Hippocampal formation (tissue), 2 donors: Measurements from ENCODE around the gene CELF4.
"Not testable (repeated sequence)": the region's sequence is repeated elsewhere in the genome, so short reads cannot be mapped to it uniquely, and the experiment has no call there.

Experiments used
- DNase-seq, 2 donors: peaks; one replicate each; lab custom pipeline; 2025; lab: John Stamatoyannopoulos, UW

CELF4 gene

DNA sequence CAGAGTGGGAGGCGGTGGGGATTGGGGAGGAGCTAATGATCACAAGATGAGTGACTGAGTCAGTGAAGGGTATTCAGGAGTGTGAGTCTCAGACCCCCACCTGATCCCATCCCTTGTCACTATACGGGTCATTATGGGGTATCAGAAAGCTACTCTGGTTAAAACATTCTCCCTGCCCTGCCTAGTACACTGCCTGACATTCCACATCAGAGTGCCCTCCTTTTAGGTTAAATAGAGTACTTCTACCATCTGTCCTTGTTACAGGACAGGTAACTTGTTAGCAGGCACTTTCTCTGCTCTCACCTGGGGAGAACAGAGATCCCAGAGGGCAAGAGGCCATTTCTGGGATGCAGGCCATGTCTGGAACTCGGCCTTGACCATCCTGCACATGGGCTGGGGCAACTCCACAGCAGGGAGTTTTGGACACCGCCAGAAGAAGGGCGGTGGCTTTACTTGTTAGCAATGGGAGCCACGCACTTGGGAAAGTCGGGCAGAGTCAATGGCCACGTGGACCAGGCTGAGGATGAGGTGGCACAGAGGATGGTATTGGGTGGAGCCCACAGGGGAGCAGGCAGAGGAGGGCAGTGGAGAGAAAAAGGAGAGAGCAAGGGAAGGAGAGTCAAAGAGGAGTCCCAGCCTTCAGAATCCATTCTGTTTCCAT, 98.5 kb downstream of the CELF4 start:
- DNase-seq = no peak

GRCh38 chr18:37465958-37466357, 99.6 kb downstream of the CELF4 start:
- no peak for DNase-seq

DNA sequence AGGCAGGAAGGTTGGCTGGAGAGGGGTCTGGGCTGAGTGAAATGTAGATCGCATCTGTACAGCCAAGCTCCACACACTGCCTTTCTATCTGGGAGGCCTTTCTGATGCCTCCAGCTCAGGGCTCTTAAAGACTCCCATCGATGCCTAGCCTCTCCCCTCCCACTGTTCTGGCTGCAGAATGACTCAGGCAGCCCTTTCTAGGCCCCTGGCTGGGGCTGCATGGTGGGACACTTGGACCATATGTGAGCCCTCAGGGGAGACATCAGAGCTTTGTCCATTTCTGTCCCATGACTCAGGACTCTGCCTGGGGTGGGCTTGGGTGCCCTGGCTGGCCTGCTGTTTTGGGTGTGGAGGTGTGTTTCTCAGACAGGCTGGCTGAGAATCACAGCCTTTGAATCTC, 101.3 kb downstream of the CELF4 start:
- DNase-seq = no peak

DNA sequence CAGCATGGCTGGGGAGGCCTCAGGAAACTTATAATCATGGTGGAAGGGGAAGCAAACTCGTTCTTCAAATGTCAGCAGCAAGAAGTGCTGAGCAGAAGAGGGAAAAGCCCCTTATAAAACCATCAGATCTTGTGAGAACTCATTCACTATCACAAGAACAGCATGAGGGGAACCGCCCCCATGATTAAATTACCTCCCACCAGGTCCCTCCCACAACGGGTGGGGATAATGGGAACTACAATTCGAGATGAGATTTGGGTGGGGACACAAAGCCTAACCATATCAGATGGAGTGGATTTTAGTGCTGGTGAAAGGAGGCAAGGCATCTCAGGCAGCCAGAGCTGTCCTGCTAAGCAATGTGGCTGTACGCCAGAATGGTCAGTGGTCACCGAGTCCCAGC, 104.3 kb downstream of the CELF4 start:
- DNase-seq = not testable (repeated sequence)

DNA sequence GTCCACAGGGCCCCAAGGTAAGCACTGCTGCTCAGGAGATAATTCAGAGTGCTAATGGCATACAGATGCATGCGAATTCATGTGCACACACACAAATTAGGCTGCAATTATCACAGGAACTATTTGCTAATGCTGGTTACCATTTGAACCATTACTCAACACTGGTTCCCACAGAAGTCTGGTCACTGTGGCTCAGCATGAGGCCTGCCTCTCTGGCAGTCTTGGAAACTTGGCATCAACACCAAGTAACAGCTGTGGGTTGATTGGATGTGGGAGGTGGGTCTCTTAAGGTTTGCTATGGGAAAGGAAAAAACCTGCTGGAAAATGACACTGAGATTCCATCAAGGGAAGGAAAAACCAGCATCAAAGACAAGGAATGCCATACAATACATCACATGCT, 105.0 kb downstream of the CELF4 start:
- no peak for DNase-seq

DNA sequence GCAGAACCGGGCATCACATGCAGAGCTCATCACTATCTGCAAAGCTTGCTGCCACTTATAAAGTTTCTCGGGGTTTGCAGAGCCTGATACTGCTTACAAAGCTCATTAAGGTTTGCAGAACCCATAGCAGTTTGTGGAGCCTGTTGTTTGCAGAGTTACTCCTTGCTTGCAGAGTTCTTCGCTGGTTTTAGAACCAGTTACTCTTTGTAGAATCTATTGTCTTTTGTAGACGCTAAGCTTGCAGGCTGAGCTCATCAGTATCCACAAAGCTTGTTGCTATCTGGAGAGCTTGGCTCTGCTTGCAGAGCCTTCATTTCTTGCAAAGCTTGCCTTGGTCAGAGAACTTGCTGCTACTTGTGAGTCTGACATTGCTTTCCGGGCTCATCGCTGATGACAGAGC, 106.9 kb downstream of the CELF4 start:
- DNase-seq = no peak

GRCh38 chr18:37457753-37458152, 107.8 kb downstream of the CELF4 start:
- DNase-seq = no peak

GRCh38 chr18:37457341-37457740, 108.3 kb downstream of the CELF4 start:
- no peak for DNase-seq

- no peak for DNase-seq
Measured at GRCh38 chr18:37456873-37457272, 108.7 kb downstream of the CELF4 start.

DNA sequence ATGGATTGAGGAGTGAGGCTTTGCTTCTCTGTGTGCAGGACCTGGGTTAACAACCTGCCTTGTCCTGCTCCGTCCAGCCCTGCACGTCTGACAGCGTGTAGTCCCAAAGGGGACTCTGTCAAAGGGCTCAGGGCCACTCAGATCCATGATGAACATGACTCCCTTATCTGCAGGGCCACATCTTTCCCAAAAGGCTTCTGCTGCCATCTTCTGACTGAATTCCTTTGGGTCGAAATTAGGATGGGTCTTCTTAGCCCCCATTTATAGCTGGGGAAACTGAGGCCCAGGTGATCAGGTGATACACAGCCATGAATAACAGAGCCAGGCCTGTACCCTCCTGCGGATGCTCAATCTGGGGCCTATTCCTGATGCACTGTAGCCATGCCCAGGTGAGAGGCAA, 109.2 kb downstream of the CELF4 start:
- no peak for DNase-seq

DNA sequence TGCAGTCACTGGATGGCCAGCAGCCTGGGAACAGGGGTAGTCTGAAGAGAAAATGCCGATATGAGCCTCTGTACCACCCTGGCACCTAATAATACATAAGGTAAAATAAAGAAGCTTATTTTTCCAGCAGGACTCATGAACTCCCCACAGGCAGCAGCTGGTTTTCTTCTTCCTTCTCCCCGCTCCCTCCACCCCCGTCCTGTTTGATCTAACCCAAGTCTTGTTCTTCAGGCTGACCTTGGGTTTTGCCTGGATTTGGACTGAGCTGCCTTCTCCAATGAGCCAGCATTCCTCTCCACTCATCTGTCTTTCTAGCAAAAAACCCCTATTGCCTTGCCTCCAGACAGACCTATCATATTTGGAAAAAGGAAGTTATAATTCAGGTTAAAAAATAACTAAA, 111.8 kb downstream of the CELF4 start:
- no peak for DNase-seq

DNA sequence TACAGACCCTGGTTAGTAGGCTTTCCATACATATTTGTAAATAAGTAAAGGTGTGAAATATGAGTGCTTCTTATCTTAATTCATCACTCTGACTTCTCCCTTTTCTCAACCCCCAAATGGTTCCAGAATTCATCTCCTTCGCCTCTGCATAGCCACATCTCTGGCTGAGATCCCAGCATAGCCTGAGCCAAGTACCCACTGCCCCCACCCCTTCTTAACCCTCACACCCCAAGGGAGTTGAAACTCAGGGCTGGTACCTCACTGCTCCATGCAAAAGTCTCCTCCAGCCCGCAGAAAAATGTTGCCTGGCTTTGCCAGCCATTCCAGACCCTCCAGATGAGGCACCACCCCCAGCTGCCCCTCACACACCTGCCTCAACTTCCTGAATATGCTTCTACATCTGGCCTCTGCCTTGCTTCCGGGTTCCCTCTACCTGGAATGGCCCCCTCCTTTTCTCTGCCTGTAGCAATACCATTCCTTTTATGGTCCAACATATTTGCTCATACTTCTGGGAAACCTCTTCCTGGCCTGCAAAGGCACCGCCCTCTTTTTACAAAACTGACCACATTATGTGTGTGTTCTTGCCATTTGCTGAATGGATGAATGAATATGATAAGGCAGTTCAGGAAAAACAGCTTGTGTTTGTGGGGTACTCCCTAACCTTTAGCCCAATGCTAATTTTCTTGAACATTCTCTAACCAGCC, 112.8 kb downstream of the CELF4 start:
- no peak for DNase-seq

DNA sequence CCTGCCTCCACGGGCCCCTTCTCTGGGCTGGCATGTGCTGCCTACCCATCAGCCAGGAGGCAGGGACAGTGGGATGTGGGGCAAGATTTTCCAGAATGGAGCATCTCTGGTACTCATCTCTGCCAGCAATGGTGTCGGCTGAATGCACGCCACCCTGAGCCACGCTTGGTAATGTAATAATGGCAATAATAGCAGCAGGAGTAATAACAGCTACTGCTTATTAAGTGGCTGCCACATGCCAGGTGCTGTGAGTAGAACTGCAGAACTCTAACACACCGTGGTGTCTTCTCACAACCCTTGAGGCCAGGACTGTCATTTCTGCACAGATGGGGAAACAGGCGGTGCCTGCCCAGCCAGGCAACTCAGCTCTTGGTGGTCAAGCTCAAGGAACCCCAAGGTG, 113.6 kb downstream of the CELF4 start:
- DNase-seq = no peak

DNA sequence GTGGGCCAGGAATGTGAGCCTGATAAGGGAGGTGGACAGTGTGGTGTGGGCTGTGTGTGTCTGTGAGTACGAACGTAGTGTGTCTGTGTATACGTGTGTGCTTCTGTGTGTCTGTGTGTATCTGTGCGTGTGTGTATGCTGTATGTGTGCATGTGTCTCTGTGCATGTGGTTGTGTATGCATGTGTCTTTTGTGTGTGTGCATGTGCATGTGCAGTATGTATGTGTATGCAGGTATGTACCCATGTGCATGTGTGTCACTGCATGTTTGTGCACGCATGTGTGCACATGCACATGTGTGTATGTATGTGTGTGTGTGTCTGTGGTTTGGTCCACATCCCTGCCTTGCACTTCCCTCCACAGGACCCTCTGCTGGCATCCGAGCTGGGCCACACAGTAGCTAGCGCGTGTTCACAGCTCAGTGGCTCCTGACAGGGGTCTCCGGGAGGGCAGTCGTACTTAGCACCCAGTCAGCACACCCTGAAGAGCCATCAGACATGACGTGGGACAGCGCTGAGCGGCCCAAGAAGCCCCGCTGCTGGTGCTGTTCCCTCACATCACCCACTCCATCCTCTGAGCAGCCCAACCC, 114.3 kb downstream of the CELF4 start:
- no peak for DNase-seq

DNA sequence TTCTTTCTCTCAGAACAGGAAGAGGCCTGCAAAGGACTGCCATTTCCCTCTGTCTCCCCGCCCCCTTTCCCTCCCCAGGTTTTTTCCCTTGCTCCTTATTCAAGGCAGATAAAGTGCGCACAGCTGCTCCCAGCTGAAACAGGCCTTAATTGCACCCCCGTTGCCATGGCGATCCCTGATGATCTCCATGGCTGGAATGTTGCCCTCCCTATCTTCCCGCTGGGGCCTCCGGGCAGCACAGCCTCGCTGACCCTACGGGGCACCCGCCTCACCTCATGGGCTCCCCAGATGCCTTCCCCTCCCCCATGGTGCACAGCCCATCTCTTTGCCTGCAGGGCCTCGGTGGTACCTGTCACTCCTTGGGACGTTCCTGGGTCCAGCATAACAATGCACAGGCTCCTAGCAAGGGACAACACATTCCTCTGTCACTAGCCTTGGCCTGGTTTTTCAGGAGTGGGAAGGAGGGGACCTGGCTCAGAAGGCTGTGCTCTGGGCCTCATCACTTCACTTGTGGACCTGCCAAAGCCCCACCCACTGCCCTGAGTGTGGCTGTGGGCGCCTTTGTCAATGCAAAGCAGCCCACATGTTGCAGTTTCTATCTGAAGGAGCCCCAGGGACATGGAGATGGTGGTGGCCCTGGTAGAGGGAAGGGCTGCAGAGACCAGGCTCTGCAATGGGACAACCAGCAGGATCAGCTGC, 115.0 kb downstream of the CELF4 start:
- DNase-seq = no peak

GRCh38 chr18:37449618-37450017, 116.0 kb downstream of the CELF4 start:
- no peak for DNase-seq

GRCh38 chr18:37448946-37449345, 116.7 kb downstream of the CELF4 start:
- DNase-seq = no peak

DNA sequence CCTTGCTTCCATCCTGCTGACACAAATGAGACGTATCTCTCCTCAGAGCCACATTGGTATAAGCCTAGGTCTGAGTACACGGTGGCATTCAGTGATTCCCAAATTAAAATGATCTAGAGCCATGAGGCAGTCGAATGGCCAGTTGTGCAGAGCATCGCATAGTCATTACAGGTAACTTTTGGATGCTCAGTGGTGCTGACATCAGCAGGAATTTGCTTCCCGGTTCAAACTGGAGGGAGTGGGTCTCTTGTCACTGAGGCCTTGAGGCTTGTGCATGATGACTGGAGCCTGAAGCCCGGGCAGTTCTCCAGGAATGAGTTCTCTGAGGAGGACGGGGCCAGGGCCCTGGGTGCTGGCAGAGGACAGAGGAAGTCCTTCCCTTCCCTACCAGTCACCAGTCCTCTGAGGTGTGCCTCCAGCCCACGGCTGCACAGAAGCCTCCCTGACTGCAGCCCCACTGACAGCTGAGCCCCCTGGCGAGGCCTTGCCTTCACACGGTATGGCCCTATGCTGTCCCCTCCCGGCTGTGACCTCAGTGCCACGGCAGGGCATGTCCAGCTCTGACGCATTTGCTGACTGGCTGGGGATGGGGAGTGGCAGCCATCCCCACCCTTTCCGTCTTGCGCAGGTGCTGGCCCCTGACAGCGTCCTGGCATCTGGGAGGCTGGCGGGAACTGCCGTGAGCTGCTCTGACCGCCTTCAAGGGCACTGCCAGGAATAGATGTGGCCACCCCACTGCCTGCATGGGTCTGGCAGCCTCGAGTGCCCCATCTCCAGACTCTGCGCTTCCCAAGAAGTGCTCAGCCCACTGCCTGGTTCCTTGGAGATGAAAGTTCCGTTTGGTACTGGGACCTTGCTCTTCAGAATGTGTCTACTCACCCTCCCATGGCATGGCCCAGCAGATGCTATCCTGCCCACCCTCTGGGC, 117.4 kb downstream of the CELF4 start:
- DNase-seq = no peak

DNA sequence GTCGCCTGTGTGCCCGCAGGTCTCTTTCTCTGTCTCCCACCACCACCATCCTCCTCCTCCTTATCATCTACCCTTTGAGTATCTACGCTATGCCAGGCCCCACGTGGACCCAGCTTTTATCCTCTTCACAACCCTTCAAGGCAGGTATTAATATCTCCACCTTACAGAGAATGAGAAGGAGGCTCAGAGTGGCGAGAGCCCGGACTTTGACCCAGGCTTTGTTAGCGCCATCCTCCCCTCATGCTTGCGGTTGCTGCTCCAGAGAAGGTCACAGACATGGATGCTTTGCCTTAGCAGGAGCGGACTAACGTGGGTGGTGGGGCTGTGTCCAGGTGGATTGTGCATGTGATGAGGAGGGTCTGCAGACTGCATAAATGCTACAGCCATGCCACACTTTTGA, 119.8 kb downstream of the CELF4 start:
- no peak for DNase-seq

- no peak for DNase-seq
Measured at GRCh38 chr18:37445368-37445767, 120.2 kb downstream of the CELF4 start.

GRCh38 chr18:37443325-37444055, 122.1 kb downstream of the CELF4 start:
- no peak for DNase-seq
